ENCODE measurements around the gene AFF4.

DNA sequence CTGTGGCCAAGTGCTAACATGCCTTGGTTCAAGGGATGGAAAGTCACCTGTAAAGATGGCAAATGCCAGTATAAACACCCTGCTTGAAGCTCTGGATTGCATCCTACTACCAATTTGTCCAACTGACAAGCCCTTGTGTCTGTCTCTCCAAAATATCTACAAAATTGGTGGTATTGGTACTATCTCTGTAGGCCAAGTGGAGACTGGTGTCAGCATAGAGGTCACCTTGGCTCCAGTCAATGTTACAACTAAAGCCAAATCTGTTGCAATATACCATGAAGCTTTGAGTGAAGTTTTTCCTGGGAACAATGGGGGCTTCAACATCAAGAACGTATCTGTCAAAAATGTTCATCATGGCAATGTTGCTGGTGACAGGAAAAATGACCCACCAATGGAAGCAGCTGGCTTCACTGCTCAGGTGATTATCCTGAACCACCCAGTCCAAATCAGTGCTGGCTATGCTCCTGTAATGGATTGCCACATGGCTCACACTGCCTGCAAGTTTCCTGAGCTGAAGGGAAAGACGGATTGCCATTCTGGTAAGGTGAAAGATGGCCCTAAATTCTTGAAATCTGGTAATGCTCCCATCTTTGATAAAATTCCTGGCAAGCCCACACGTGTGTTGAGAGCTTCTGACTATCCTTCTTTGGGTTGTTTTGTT is 19.9 kb downstream of the AFF4 start:
- TF ChIP-seq CTCF (IDR thresholded peaks at IDR 0.05; ENCODE audit: low read depth, low read length) (no peak), POLR2A (IDR thresholded peaks at IDR 0.05; ENCODE audit: extremely low read depth, insufficient read length) (no peak)
- TF ChIP-seq, protein P1, sequence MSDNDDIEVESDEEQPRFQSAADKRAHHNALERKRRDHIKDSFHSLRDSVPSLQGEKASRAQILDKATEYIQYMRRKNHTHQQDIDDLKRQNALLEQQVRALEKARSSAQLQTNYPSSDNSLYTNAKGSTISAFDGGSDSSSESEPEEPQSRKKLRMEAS (IDR thresholded peaks at IDR 0.05; ENCODE audit: low read depth, low read length): no peak
